GM12878 (cell line): Measurements from ENCODE around the gene PRKN. TPM values are rescaled to one million over a fixed set of nuclear protein-coding genes. Genes with fewer than 3 reads are reported as not detected.

ENCODE experiments used
- ATAC-seq: fragments of 200-7000 bp; cut with Tn5 transposase; 3 replicates; pipeline ENCODE4 v1.9.1; 2020; ENCODE audit warnings: mild to moderate bottlenecking, moderate library complexity
- BruUV-seq: library from RNA; stranded (reverse); fragments of 400-500 nt; replicated peaks from 2 replicates; lab custom pipeline; 2021; lab: Mats Ljungman, UMichigan
- CTCF ChIA-PET: fragments of 300-600 bp; sonication (Branson Sonifier 250); formaldehyde crosslinking; extraction: SDS; loops from one replicate; lab custom pipeline; 2021; ENCODE audit warnings: inconsistent platforms; lab: Yijun Ruan, JAX
- POLR2A ChIA-PET: fragments of 350-600 bp; formaldehyde crosslinking; extraction: SDS; loops from one replicate; lab custom pipeline; 2021; ENCODE audit warnings: inconsistent platforms; lab: Charles Lee
- RAD21 ChIA-PET: fragments of 300-600 bp; sonication (Branson Sonifier 250); formaldehyde crosslinking; loops from one replicate; lab custom pipeline; 2023; ENCODE audit warnings: antibody characterized with exemption; ENCODE audit not compliant: unreplicated experiment; lab: Charles Lee
- SMC1A ChIA-PET: fragments of 300-600 bp; sonication (Branson Sonifier 250); formaldehyde crosslinking; loops from one replicate; lab custom pipeline; 2023; ENCODE audit not compliant: unreplicated experiment, uncharacterized antibody; lab: Charles Lee
- DNase-seq: peaks from one replicate; pipeline ENCODE4 v3.0.0-alpha.2; 2011; ENCODE audit warnings: low read depth, low spot score
- FAIRE-seq: peaks from 3 replicates; lab custom pipeline; 2011; peaks lifted over from hg19 to GRCh38; lab: Jason Lieb, UNC
- H2AFZ ChIP-seq: 2 replicates; pipeline ENCODE4 v1.6.0; 2011; ENCODE audit warnings: low read depth, low read length, control low read depth; ENCODE audit not compliant: control insufficient read depth
- H3K27ac ChIP-seq: 2 replicates; pipeline ENCODE4 v1.5.1; 2011; ENCODE audit warnings: control low read depth; ENCODE audit not compliant: control insufficient read depth, insufficient read depth
- H3K27me3 ChIP-seq, 2 experiments: replicated peaks in 1 of 2; 2 replicates each; pipeline versions ENCODE4 v1.6.0 to v1.6.1; 2011; ENCODE audit warnings: low read length in 1 of 2; ENCODE audit not compliant: control insufficient read depth in 2 of 2, insufficient read depth in 2 of 2
- H3K36me3 ChIP-seq, 2 experiments: 2 replicates each; pipeline ENCODE4 v1.5.1; 2011; ENCODE audit warnings: low read length in 1 of 2; ENCODE audit not compliant: control insufficient read depth in 2 of 2, insufficient read depth in 2 of 2
- H3K4me1 ChIP-seq: 2 replicates; pipeline ENCODE4 v1.6.1; 2011; ENCODE audit warnings: mild to moderate bottlenecking, low read length, moderate library complexity, mixed read lengths; ENCODE audit not compliant: control insufficient read depth, insufficient read depth
- H3K4me2 ChIP-seq: 2 replicates; pipeline ENCODE4 v1.6.0; 2011; ENCODE audit warnings: control low read depth; ENCODE audit not compliant: control insufficient read depth, insufficient read depth
- H3K4me3 ChIP-seq: fragments of 200-600 bp; sonication (generic); 2 replicates; pipeline ENCODE4 v1.5.1; 2016
- H3K79me2 ChIP-seq: 2 replicates; pipeline ENCODE4 v1.6.0; 2011; ENCODE audit warnings: low read length; ENCODE audit not compliant: control insufficient read depth, insufficient read depth
- H3K9ac ChIP-seq: 2 replicates; pipeline ENCODE4 v1.8.0; 2011; ENCODE audit warnings: low read length, control low read depth, mixed read lengths; ENCODE audit not compliant: control insufficient read depth, insufficient read depth
- H3K9me3 ChIP-seq: replicated peaks from 3 replicates; pipeline ENCODE4 v1.5.1; 2011; ENCODE audit warnings: mild to moderate bottlenecking, low read length; ENCODE audit not compliant: control insufficient read depth, insufficient read depth
- H4K20me1 ChIP-seq: 2 replicates; pipeline ENCODE4 v1.6.0; 2011; ENCODE audit not compliant: control insufficient read depth, insufficient read depth
- BHLHE40 ChIP-seq, 2 experiments: fragments of 450-650 bp in 1 of 2; IDR thresholded peaks; 2 replicates each; pipeline ENCODE4 v1.6.1; 2011 to 2017; ENCODE audit warnings: low read depth in 2 of 2, borderline replicate concordance in 1 of 2, improper control_type of control experiment in 1 of 2, low read length in 1 of 2, mild to moderate bottlenecking in 1 of 2
- BMI1 ChIP-seq: fragments of 450-650 bp; IDR thresholded peaks from 2 replicates; pipeline ENCODE4 v1.6.1; 2016; ENCODE audit warnings: mild to moderate bottlenecking, moderate library complexity, borderline replicate concordance
- CBFB ChIP-seq: IDR thresholded peaks from 2 replicates; pipeline ENCODE4 v1.6.1; 2016; ENCODE audit warnings: antibody characterized with exemption, low read depth
- CEBPB ChIP-seq, 2 experiments: fragments of 150-350 bp in 1 of 2; IDR thresholded peaks; 2 replicates each; pipeline ENCODE4 v1.6.1; 2012 to 2014; ENCODE audit warnings: low read depth in 2 of 2, low read length in 2 of 2, borderline replicate concordance in 1 of 2, inconsistent platforms in 1 of 2
- MYB ChIP-seq: fragments of 150-350 bp; IDR thresholded peaks from 2 replicates; pipeline ENCODE4 v1.6.1; 2014; ENCODE audit warnings: mild to moderate bottlenecking, low read depth, low read length, borderline replicate concordance
- POLR2A ChIP-seq: IDR thresholded peaks from 2 replicates; pipeline ENCODE4 v1.6.1; 2011; ENCODE audit warnings: low read depth, mild to moderate bottlenecking, low read length
- SMARCA5 ChIP-seq: fragments of 450-650 bp; IDR thresholded peaks from 2 replicates; pipeline ENCODE4 v1.6.1; 2017; ENCODE audit warnings: mild to moderate bottlenecking
- SMC3 ChIP-seq: IDR thresholded peaks from 2 replicates; pipeline ENCODE4 v1.6.1; 2011; ENCODE audit warnings: low read length, improper control_type of control experiment, borderline replicate concordance
- SRF ChIP-seq, 2 experiments: IDR thresholded peaks; 2 replicates each; pipeline ENCODE4 v1.6.1; 2011; ENCODE audit warnings: low read depth in 2 of 2, low read length in 2 of 2, mild to moderate bottlenecking in 1 of 2, moderate library complexity in 1 of 2
- TCF12 ChIP-seq: IDR thresholded peaks from 2 replicates; pipeline ENCODE4 v1.6.1; 2011; ENCODE audit warnings: low read depth, mild to moderate bottlenecking, low read length
- ZNF24 ChIP-seq: fragments of 450-650 bp; IDR thresholded peaks from 2 replicates; pipeline ENCODE4 v1.6.1; 2017; ENCODE audit warnings: antibody characterized with exemption, mild to moderate bottlenecking
- ZNF384 ChIP-seq: IDR thresholded peaks from 2 replicates; pipeline ENCODE4 v1.6.1; 2012; ENCODE audit warnings: low read depth, mild to moderate bottlenecking, low read length, improper control_type of control experiment, borderline replicate concordance
- WGBS: methylation state at CpG from one replicate; pipeline ENCODE4 v1.1.6; 2016; ENCODE audit warnings: low lambda C conversion rate; ENCODE audit not compliant: insufficient replicate concordance, insufficient coverage; ENCODE audit errors: missing lambda C conversion rate; 5-methylcytosine and 5-hydroxymethylcytosine counted together
- in situ Hi-C: fragments of 300-500 bp; cut with MboI; formaldehyde crosslinking; loops from 9 replicates; pipeline ENCODE4 v1.14.3; 2018; ENCODE audit warnings: mixed read lengths
- intact Hi-C: fragments of 100-400 bp; cut with micrococcal nuclease; formaldehyde crosslinking; loops from one replicate; pipeline ENCODE4 v1.14.2; 2022; ENCODE audit not compliant: unreplicated experiment
- polyA plus RNA-seq, 11 experiments: library from polyadenylated mRNA; depleted of rRNA in 4 of 11; unstranded in 6 of 11; stranded (reverse) in 5 of 11; fragments of >200 nt; fragmentation: Nextera tagmentation in 4 of 11; fragmentation: Illumina TruSeq in 1 of 11; extraction: Ambion mirVana in 4 of 11; extraction: Trizol in 1 of 11; gene quantifications; 1 replicate in 1 of 11; 2 replicates in 10 of 11; pipeline versions ENCODE4 v1.2.1 to v1.2.3, GENCODE V29; 2011 to 2016; ENCODE audit warnings: inconsistent platforms in 2 of 11, missing spikeins in 2 of 11, low read depth in 1 of 11
- total RNA-seq, 4 experiments: library from RNA; depleted of rRNA in 3 of 4; stranded (reverse); fragments of >200 nt in 3 of 4; fragmentation: Illumina TruSeq in 1 of 4; extraction: Trizol in 1 of 4; gene quantifications; 2 replicates each; pipeline versions ENCODE4 v1.2.1 to v1.2.3, GENCODE V29; 2013 to 2021
- TF ChIP-seq, protein P1 (sequence below): IDR thresholded peaks from 2 replicates; pipeline ENCODE4 v1.6.1; 2011; ENCODE audit warnings: low read depth, low read length, improper control_type of control experiment, borderline replicate concordance
- TF ChIP-seq, protein P2 (sequence below): IDR thresholded peaks from 2 replicates; pipeline ENCODE4 v1.6.1; 2011; ENCODE audit warnings: borderline replicate concordance, low read depth, mild to moderate bottlenecking, moderate library complexity, mixed read lengths, low read length; ENCODE audit not compliant: insufficient read depth; ENCODE audit errors: extremely low read length
- TF ChIP-seq, protein P3 (sequence below): IDR thresholded peaks from 2 replicates; pipeline ENCODE4 v1.6.1; 2012; ENCODE audit warnings: low read depth, low read length, improper control_type of control experiment

The PRKN gene
- total and polyA plus RNA-seq, 10 of the 15 experiments (the other 5 are each of a cell fraction or from before 2014, with no cell fraction given), result 0.06 to 0.09 TPM; not detected in 8

DNA sequence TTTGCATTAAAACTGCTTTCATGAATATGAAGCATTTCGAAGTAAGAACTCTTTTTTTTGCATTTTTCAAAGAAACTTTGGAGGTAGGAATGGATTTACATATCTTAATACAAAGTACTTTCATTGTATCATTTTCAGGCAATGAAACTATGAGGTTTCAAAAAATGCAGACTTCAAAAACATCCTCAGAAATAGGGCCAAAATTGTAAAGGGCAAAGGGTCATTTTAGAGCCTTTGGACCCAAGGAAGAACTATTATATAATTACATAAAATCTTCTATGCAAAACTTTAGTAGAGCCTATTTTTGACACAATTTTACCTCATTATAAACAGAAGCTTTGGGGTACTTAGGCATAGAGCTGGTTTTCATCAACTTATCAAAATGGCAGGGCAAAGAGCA is 4.9 kb downstream of the PRKN start:
- ATAC-seq (no peak), FAIRE-seq (no peak), DNase-seq (no peak)
- Histone ChIP-seq H3K9ac (no peak overlapping the region), H3K4me3 (no peak overlapping the region), H3K27me3 (no peaks in the 10 kb centered on the region), H4K20me1 (no peaks in the 10 kb centered on the region), H3K4me1 (no peaks in the 10 kb centered on the region), H3K4me2 (no peak overlapping the region), H3K27ac (no peak overlapping the region), H3K79me2 (no peaks in the 10 kb centered on the region), H2AFZ (no peak overlapping the region), H3K36me3 (no peaks in the 10 kb centered on the region), H3K9me3 (no peaks in the 10 kb centered on the region)
- TF ChIP-seq ZNF24 (no peak), CEBPB (IDR thresholded peaks at IDR 0.05; ENCODE audit: borderline replicate concordance in 1 of 2, low read depth in 2 of 2, low read length in 2 of 2) (no peak), MYB (no peak), SMARCA5 (no peak), BMI1 (no peak), SRF (IDR thresholded peaks at IDR 0.05; ENCODE audit: low read depth in 2 of 2, low read length in 2 of 2) (no peak), POLR2A (no peak)
- TF ChIP-seq, protein P1, sequence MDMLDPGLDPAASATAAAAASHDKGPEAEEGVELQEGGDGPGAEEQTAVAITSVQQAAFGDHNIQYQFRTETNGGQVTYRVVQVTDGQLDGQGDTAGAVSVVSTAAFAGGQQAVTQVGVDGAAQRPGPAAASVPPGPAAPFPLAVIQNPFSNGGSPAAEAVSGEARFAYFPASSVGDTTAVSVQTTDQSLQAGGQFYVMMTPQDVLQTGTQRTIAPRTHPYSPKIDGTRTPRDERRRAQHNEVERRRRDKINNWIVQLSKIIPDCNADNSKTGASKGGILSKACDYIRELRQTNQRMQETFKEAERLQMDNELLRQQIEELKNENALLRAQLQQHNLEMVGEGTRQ, result no peak
- intact Hi-C loops, result no loop called here
- POLR2A ChIA-PET, result no interaction called here
- WGBS, result 0% methylated on average over 1 of the region's 1 CpG
- CTCF ChIA-PET, result no interaction called here
- RAD21 ChIA-PET, result no interaction called here
- no TSS peak for BruUV-seq
- SMC1A ChIA-PET, result no interaction called here
- in situ Hi-C loops, result no loop called here

DNA sequence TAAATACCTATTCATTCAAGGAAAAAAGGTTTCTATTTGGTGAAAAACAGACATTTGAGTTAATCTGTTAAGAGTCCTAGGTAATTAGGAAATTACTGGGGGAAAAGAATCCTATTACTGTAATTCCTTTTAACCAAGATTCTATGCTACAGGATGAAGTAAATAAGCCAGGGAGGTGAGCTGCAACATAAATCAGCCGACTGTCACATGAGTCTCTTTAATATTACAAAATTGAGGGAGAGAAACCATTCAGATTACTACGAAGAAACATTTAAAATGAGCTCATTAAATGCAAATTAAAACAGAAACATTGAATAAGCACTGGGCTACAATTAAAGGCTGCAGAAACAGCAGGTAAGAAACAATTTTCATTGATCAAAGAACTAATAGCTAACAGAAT is 5.3 kb downstream of the PRKN start:
- Histone ChIP-seq H3K4me2 (no peak overlapping the region), H3K9me3 (no peaks in the 10 kb centered on the region), H3K27me3 (no peaks in the 10 kb centered on the region), H3K27ac (no peak overlapping the region), H3K36me3 (no peaks in the 10 kb centered on the region), H2AFZ (no peak overlapping the region), H3K9ac (no peak overlapping the region), H3K4me3 (no peak overlapping the region), H4K20me1 (no peaks in the 10 kb centered on the region), H3K79me2 (no peaks in the 10 kb centered on the region), H3K4me1 (no peaks in the 10 kb centered on the region)
- RAD21 ChIA-PET, result no interaction called here
- intact Hi-C loops, result no loop called here
- POLR2A ChIA-PET, result no interaction called here
- SMC1A ChIA-PET, result no interaction called here
- FAIRE-seq (no peak), DNase-seq (no peak), ATAC-seq (no peak)
- no TSS peak for BruUV-seq
- in situ Hi-C loops, result no loop called here
- WGBS, result 4% methylated on average over 2 of the region's 2 CpGs
- CTCF ChIA-PET, result no interaction called here
- TF ChIP-seq TCF12 (no peak), CBFB (no peak), ZNF384 (no peak), BHLHE40 (IDR thresholded peaks at IDR 0.05; ENCODE audit: borderline replicate concordance in 1 of 2, low read depth in 2 of 2, low read length in 1 of 2) (no peak), POLR2A (no peak), SMC3 (no peak)
- TF ChIP-seq, protein P1, result no peak
- TF ChIP-seq, protein P2, sequence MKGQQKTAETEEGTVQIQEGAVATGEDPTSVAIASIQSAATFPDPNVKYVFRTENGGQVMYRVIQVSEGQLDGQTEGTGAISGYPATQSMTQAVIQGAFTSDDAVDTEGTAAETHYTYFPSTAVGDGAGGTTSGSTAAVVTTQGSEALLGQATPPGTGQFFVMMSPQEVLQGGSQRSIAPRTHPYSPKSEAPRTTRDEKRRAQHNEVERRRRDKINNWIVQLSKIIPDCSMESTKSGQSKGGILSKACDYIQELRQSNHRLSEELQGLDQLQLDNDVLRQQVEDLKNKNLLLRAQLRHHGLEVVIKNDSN, result no peak
- TF ChIP-seq, protein P3, sequence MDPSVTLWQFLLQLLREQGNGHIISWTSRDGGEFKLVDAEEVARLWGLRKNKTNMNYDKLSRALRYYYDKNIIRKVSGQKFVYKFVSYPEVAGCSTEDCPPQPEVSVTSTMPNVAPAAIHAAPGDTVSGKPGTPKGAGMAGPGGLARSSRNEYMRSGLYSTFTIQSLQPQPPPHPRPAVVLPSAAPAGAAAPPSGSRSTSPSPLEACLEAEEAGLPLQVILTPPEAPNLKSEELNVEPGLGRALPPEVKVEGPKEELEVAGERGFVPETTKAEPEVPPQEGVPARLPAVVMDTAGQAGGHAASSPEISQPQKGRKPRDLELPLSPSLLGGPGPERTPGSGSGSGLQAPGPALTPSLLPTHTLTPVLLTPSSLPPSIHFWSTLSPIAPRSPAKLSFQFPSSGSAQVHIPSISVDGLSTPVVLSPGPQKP, result no peak
